Brain microvascular endothelial cell (primary cell): ENCODE data around the gene ADCY4.

Experiments used
- DNase-seq: peaks from one replicate; pipeline ENCODE4 v3.0.0-alpha.2; 2020
- H3K27ac ChIP-seq: fragments of 250-450 bp; sonication (Bioruptor Pico); 2 replicates; pipeline ENCODE4 v1.5.1; 2020; ENCODE audit warnings: mild to moderate bottlenecking, moderate library complexity
- H3K27me3 ChIP-seq: fragments of 250-450 bp; sonication (Bioruptor Pico); replicated peaks from 2 replicates; pipeline ENCODE4 v1.5.1; 2020; ENCODE audit warnings: mild to moderate bottlenecking
- H3K36me3 ChIP-seq: fragments of 250-450 bp; sonication (Bioruptor Pico); replicated peaks from 2 replicates; pipeline ENCODE4 v1.5.1; 2020; ENCODE audit warnings: mild to moderate bottlenecking
- H3K4me3 ChIP-seq: 2 replicates; pipeline ENCODE4 v1.5.1; 2011; ENCODE audit warnings: low read depth, mild to moderate bottlenecking, control low read depth, low read length, moderate library complexity
- CTCF ChIP-seq: IDR thresholded peaks from 2 replicates; pipeline ENCODE4 v1.5.1; 2011; ENCODE audit warnings: low read depth, mild to moderate bottlenecking, moderate library complexity, low read length, control low read depth, inconsistent platforms; ENCODE audit errors: missing control alignments
- in situ Hi-C: cut with HindIII; loops from 2 replicates; pipeline ENCODE4 v1.10.0; 2017; ENCODE audit warnings: low sequenced_read_pairs, low pct_ligation_motif_present

Gene ADCY4

GRCh38 chr14:24327303-24327702, 7.6 kb downstream of the ADCY4 start:
- no peak overlapping the region for H3K4me3 ChIP-seq
- in situ Hi-C loops: no loop called here
- no peaks in the 10 kb centered on the region for H3K36me3 ChIP-seq
- TF ChIP-seq CTCF: no peak
- no peak overlapping the region for H3K27ac ChIP-seq
- H3K27me3 ChIP-seq: no peaks in the 10 kb centered on the region
- DNase-seq: no peak

- H3K36me3 ChIP-seq: no peaks in the 10 kb centered on the region
- TF ChIP-seq CTCF: no peak
- DNase-seq: no peak
- H3K27ac ChIP-seq: no peak overlapping the region
- H3K27me3 ChIP-seq: no peaks in the 10 kb centered on the region
- in situ Hi-C loops: no loop called here
- H3K4me3 ChIP-seq: no peak overlapping the region
Observed at GRCh38 chr14:24325963-24326362, 8.9 kb downstream of the ADCY4 start.

GRCh38 chr14:24325041-24325530, 9.8 kb downstream of the ADCY4 start:
- Histone ChIP-seq H3K36me3 (no peaks in the 10 kb centered on the region), H3K27me3 (no peaks in the 10 kb centered on the region), H3K27ac (no peak overlapping the region), H3K4me3 (no peak overlapping the region)
- DNase-seq: no peak
- no peak for TF ChIP-seq CTCF
- in situ Hi-C loops: no loop called here

GRCh38 chr14:24324024-24324423, 10.8 kb downstream of the ADCY4 start:
- Histone ChIP-seq H3K36me3 (no peaks in the 10 kb centered on the region), H3K27ac (no peak overlapping the region), H3K4me3 (no peak overlapping the region), H3K27me3 (no peaks in the 10 kb centered on the region)
- no peak for TF ChIP-seq CTCF
- DNase-seq: no peak
- in situ Hi-C loops: no loop called here

- no peak for DNase-seq
- no peak for TF ChIP-seq CTCF
- H3K4me3 ChIP-seq: no peak overlapping the region
- in situ Hi-C loops: no loop called here
- no peaks in the 10 kb centered on the region for H3K36me3 ChIP-seq
- no peaks in the 10 kb centered on the region for H3K27me3 ChIP-seq
- H3K27ac ChIP-seq: no peak overlapping the region
Observed at GRCh38 chr14:24323341-24323740, 11.5 kb downstream of the ADCY4 start.

GRCh38 chr14:24322672-24323071, 12.2 kb downstream of the ADCY4 start:
- Histone ChIP-seq H3K27ac (no peak overlapping the region), H3K27me3 (no peaks in the 10 kb centered on the region)
- in situ Hi-C loops: no loop called here

More at GRCh38 chr14:24322672-24323071, 12.2 kb downstream of the ADCY4 start:
- Histone ChIP-seq H3K36me3 (no peaks in the 10 kb centered on the region), H3K4me3 (no peak overlapping the region)
- no peak for TF ChIP-seq CTCF
- DNase-seq: no peak
